ENCODE measurements around the gene KCNG1. TPM values are rescaled to one million over a fixed set of nuclear protein-coding genes. Genes with fewer than 3 reads are reported as not detected.

The KCNG1 gene
- total RNA-seq, 1 donor from 2014 or later: 7.8 TPM

DNA sequence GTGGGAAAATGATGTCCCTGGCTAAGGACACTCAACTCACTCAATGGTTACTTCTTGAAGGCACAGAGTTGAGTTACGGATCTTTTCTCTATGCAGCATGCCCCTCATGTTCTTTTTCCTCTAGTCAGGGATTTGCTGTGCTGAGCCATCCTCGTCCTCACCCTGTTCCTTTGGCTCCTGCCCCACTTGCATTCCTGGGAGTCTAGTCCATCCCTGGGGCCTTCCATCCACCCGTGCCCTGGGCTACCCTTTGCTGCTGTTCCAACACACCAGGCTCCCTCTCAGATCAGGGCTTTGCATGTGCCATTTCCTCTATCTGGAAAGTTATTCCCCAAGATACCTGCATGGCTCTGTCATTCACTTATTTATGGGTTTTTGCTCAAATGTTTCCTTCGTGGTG is 13.3 kb upstream of the KCNG1 start:
- no peaks in the 10 kb centered on the region for H3K4me1 Mint-ChIP-seq (ENCODE audit: low read depth)
- TF ChIP-seq, protein P1, sequence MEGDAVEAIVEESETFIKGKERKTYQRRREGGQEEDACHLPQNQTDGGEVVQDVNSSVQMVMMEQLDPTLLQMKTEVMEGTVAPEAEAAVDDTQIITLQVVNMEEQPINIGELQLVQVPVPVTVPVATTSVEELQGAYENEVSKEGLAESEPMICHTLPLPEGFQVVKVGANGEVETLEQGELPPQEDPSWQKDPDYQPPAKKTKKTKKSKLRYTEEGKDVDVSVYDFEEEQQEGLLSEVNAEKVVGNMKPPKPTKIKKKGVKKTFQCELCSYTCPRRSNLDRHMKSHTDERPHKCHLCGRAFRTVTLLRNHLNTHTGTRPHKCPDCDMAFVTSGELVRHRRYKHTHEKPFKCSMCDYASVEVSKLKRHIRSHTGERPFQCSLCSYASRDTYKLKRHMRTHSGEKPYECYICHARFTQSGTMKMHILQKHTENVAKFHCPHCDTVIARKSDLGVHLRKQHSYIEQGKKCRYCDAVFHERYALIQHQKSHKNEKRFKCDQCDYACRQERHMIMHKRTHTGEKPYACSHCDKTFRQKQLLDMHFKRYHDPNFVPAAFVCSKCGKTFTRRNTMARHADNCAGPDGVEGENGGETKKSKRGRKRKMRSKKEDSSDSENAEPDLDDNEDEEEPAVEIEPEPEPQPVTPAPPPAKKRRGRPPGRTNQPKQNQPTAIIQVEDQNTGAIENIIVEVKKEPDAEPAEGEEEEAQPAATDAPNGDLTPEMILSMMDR (IDR thresholded peaks at IDR 0.05; ENCODE audit: unreplicated experiment): no peak
- H3K4me3 Mint-ChIP-seq (ENCODE audit: low read depth): no peak overlapping the region
- no peaks in the 10 kb centered on the region for H3K36me3 Mint-ChIP-seq (ENCODE audit: insufficient read depth)
- H3K27ac Mint-ChIP-seq: no peak overlapping the region
- peaks cover 16% of the 10 kb centered on the region for H3K27me3 Mint-ChIP-seq
- no peaks in the 10 kb centered on the region for H3K9me3 Mint-ChIP-seq (ENCODE audit: low read depth)
- no peak for DNase-seq (ENCODE audit: low spot score, unreplicated experiment)

DNA sequence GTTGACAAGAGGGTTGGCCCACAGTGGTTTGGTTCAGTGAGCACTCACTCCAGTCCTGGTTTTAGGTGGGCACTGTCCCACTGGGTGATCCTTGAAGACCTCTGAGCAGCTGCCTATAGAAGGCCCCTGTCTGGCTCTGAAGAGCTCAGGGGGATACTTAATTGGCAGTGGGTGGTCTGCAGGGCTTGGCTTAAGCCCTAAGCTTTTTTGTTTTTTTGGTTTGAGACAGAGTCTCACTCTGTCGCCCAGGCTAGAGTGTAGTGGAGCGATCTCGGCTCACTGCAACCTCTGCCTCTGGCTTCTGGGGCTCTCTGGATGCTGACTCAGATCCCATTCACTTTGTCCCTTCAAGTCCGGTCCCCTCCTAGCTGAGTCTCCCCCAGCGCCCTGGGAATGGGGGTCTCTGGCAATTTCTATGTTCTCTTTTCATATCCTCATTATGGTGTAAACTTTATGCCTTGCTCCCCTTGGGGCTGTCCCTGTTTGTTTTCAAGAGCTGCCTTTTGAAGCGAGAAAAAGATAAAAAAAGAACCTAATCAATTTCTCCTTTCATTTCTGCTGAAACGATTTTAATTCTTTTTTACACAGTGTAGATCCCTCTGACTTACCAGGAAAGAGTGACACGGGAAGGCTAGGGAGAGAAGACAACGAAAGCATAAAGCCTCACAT is 12.2 kb upstream of the KCNG1 start:
- no peaks in the 10 kb centered on the region for H3K36me3 Mint-ChIP-seq (ENCODE audit: insufficient read depth)
- H3K4me1 Mint-ChIP-seq (ENCODE audit: low read depth): no peaks in the 10 kb centered on the region
- no peak overlapping the region for H3K27ac Mint-ChIP-seq
- H3K27me3 Mint-ChIP-seq: peaks cover 28% of the 10 kb centered on the region
- no peaks in the 10 kb centered on the region for H3K9me3 Mint-ChIP-seq (ENCODE audit: low read depth)
- no peak for DNase-seq (ENCODE audit: low spot score, unreplicated experiment)
- TF ChIP-seq, protein P1 (IDR thresholded peaks at IDR 0.05; ENCODE audit: unreplicated experiment): no peak
- no peak overlapping the region for H3K4me3 Mint-ChIP-seq (ENCODE audit: low read depth)

DNA sequence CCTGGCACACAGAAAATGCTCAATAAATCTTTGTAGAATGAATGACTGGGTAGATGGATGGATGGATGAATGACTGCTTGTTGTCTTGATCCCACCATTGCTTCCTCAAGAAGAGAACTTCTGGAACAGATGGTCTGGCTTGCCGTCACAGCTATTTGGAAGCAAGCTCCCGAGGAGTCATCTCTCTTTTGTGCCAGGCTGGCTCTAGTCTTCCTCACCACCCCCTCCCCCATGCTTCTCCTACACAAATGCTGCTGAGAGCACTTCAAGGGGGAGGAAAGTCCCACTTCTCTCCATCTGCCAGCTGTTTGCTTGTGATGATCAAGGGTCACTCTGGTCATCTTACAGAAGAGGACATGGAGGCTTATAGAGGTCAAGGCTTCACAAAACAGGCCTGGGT is 11.6 kb upstream of the KCNG1 start:
- Mint-ChIP-seq H3K4me1 (ENCODE audit: low read depth) (no peaks in the 10 kb centered on the region), H3K27ac (peak overlapping the region; percentile 41), H3K36me3 (ENCODE audit: insufficient read depth) (no peaks in the 10 kb centered on the region), H3K9me3 (ENCODE audit: low read depth) (no peaks in the 10 kb centered on the region), H3K27me3 (peaks cover 34% of the 10 kb centered on the region), H3K4me3 (ENCODE audit: low read depth) (no peak overlapping the region)
- TF ChIP-seq, protein P1 (IDR thresholded peaks at IDR 0.05; ENCODE audit: unreplicated experiment): no peak
- no peak for DNase-seq (ENCODE audit: low spot score, unreplicated experiment)

DNA sequence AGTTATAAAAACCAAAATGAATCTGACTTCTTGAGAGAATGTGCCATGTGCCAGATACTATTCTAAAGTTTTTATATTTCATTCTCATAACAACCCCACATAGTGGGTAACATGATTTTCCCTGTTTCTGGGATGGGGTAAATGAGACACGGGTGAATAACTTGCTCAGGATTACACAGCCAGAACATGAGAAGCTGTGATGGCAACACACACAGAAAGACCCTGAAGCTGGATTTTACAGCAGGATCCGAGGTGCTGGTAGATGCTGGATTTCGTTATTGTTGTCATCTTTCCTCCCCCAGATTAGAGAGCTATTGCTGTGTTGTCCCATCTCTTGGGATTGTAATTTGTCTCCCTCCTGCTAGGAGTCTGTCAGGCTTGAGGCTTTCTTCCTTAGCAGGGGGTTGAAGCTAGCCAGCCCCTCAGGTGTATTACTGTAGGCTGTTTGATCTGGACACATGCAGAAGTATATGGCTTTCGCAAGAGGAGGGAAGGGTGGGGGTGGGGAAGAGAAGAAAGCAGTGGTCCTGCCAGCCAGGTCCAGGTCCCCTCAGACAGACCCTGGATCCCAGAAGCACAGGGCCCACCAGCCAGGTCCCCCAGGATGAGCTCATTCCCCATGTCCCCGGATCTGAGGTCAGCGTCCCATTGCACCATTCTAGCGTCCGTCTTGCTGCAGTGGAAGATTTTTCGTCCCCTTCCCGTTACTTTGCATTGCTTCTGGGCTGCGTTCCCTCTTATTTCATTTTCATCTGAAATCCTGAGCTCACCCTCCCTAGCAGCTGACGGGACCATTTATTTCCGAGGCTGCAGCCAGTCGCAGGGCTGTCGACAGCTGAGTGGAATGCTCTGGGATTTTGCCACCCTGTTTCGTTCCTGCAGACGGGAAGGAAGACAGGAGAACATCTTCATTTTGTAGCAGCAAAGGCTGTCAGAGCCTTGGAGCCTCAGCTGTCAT is 7.3 kb upstream of the KCNG1 start:
- TF ChIP-seq, protein P1 (IDR thresholded peaks at IDR 0.05; ENCODE audit: unreplicated experiment): no peak
- H3K27ac Mint-ChIP-seq: no peak overlapping the region
- peaks cover 62% of the 10 kb centered on the region for H3K27me3 Mint-ChIP-seq
- no peaks in the 10 kb centered on the region for H3K4me1 Mint-ChIP-seq (ENCODE audit: low read depth)
- no peak overlapping the region for H3K4me3 Mint-ChIP-seq (ENCODE audit: low read depth)
- no peaks in the 10 kb centered on the region for H3K36me3 Mint-ChIP-seq (ENCODE audit: insufficient read depth)
- H3K9me3 Mint-ChIP-seq (ENCODE audit: low read depth): no peaks in the 10 kb centered on the region
- no peak for DNase-seq (ENCODE audit: low spot score, unreplicated experiment)

DNA sequence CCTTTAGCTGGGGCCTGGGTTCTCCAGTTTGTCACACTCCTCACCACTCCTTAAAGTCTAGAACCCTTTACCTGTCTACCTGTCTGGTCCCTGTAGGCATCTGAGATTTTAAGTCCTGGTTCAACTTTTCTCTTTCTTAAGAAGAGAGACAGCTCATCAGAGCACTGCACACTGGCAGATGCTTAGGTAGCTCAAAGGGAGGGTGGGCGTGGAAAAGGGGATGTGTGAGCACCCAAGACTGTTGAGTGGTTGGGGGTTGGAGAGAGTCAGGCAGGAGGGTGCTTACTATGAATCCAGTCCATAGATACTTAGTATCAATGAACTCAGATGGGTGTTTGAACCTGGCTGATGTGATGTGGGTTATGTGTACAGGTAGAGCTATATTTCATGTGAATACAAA is 6.6 kb upstream of the KCNG1 start:
- Mint-ChIP-seq H3K4me3 (ENCODE audit: low read depth) (no peak overlapping the region), H3K27ac (no peak overlapping the region), H3K27me3 (peaks cover 65% of the 10 kb centered on the region), H3K9me3 (ENCODE audit: low read depth) (no peaks in the 10 kb centered on the region), H3K36me3 (ENCODE audit: insufficient read depth) (no peaks in the 10 kb centered on the region), H3K4me1 (ENCODE audit: low read depth) (no peaks in the 10 kb centered on the region)
- no peak for DNase-seq (ENCODE audit: low spot score, unreplicated experiment)
- TF ChIP-seq, protein P1 (IDR thresholded peaks at IDR 0.05; ENCODE audit: unreplicated experiment): no peak

All from progenitor cell of endocrine pancreas (in vitro differentiated cells).